ENCODE results near the gene FARP1.

DNA sequence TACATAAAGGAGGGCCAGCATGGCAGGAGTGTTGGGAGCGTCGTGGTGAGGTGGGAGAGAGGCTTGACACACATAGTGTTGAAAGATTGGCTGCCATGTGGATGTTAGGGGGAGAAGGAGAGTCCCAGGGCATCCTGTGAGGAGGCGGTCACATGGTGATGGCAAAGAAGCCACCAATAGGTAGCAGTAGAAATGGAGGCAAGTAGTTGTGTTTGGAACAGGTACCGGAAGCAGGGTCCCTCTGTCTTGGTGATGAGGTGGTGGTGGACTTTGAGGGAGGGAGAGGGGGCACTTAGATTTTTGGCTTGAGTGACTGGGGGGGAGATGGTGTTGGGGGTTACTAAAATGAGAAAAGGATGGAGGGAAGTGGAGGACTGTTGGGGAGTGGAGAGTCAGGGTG, 227.4 kb downstream of the FARP1 start:
- no peak for TF ChIP-seq CTCF (IDR thresholded peaks at IDR 0.05)
- TF ChIP-seq POLR2A (IDR thresholded peaks at IDR 0.05) = no peak
- no peak for TF ChIP-seq POLR2AphosphoS5 (IDR thresholded peaks at IDR 0.05)
- no peak for TF ChIP-seq EP300 (IDR thresholded peaks at IDR 0.05)

Measured in sigmoid colon (tissue), 4 donors.